Keratinocyte (primary cell): ENCODE measurements around the gene MRPL53. TPM values are rescaled to one million over a fixed set of nuclear protein-coding genes. Genes with fewer than 3 reads are reported as not detected.

Source experiments
- DNase-seq: peaks from one replicate; pipeline ENCODE4 v3.0.0-alpha.2; 2011; ENCODE audit warnings: low read depth, missing footprints, low spot score
- FAIRE-seq: peaks from 2 replicates; lab custom pipeline; 2011; peaks lifted over from hg19 to GRCh38; lab: Jason Lieb, UNC
- H2AFZ ChIP-seq: 2 replicates; pipeline ENCODE4 v1.6.0; 2012; ENCODE audit warnings: low read length, control low read depth, inconsistent platforms; ENCODE audit not compliant: control insufficient read depth
- H3K27ac ChIP-seq: 2 replicates; pipeline ENCODE4 v1.5.1; 2011; ENCODE audit warnings: low read length; ENCODE audit not compliant: control insufficient read depth, insufficient read depth
- H3K27me3 ChIP-seq: 3 replicates; pipeline ENCODE4 v1.6.0; 2011; ENCODE audit warnings: low read length; ENCODE audit not compliant: control insufficient read depth, insufficient read depth; ENCODE audit errors: extremely low read depth
- H3K36me3 ChIP-seq, 2 experiments: 2 replicates in 1 of 2; 3 replicates in 1 of 2; pipeline ENCODE4 v1.5.1; 2011; ENCODE audit warnings: low read length in 2 of 2, mild to moderate bottlenecking in 1 of 2; ENCODE audit not compliant: control insufficient read depth in 2 of 2, insufficient read depth in 2 of 2; ENCODE audit errors: extremely low read depth in 1 of 2
- H3K4me1 ChIP-seq: 3 replicates; pipeline ENCODE4 v1.5.1; 2011; ENCODE audit warnings: low read length; ENCODE audit not compliant: control insufficient read depth, insufficient read depth; ENCODE audit errors: extremely low read depth
- H3K4me2 ChIP-seq: 3 replicates; pipeline ENCODE4 v1.6.0; 2011; ENCODE audit warnings: low read depth, low read length; ENCODE audit not compliant: control insufficient read depth, insufficient read depth; ENCODE audit errors: extremely low read depth
- H3K4me3 ChIP-seq, 3 experiments: fragments of 200-600 bp in 1 of 3; sonication (generic) in 1 of 3; 2 replicates in 2 of 3; 3 replicates in 1 of 3; pipeline ENCODE4 v1.5.1; 2011 to 2016; ENCODE audit warnings: low read length in 3 of 3, mild to moderate bottlenecking in 3 of 3, control low read depth in 2 of 3, inconsistent platforms in 1 of 3, low read depth in 1 of 3, mixed read lengths in 1 of 3, mixed run types in 1 of 3, moderate library complexity in 1 of 3; ENCODE audit not compliant: control insufficient read depth in 2 of 3, insufficient read depth in 2 of 3; ENCODE audit errors: extremely low read depth in 1 of 3
- H3K79me2 ChIP-seq: 2 replicates; pipeline ENCODE4 v1.6.0; 2012; ENCODE audit warnings: low read length; ENCODE audit not compliant: control insufficient read depth, insufficient read depth
- H3K9ac ChIP-seq: 3 replicates; pipeline ENCODE4 v1.6.0; 2011; ENCODE audit warnings: low read length; ENCODE audit not compliant: control insufficient read depth, insufficient read depth; ENCODE audit errors: extremely low read depth
- H3K9me1 ChIP-seq: 3 replicates; pipeline ENCODE4 v1.6.0; 2011; ENCODE audit warnings: low read length; ENCODE audit not compliant: control insufficient read depth, insufficient read depth; ENCODE audit errors: extremely low read depth
- H3K9me3 ChIP-seq: 2 replicates; pipeline ENCODE4 v1.5.1; 2012; ENCODE audit warnings: low read depth, low read length; ENCODE audit not compliant: control insufficient read depth
- H4K20me1 ChIP-seq: 3 replicates; pipeline ENCODE4 v1.6.0; 2011; ENCODE audit warnings: low read length; ENCODE audit not compliant: control insufficient read depth, insufficient read depth; ENCODE audit errors: extremely low read depth
- CTCF ChIP-seq, 3 experiments: IDR thresholded peaks in 1 of 3; conservative IDR thresholded peaks in 1 of 3; optimal IDR thresholded peaks in 1 of 3; 2 replicates in 2 of 3; 3 replicates in 1 of 3; pipeline versions ENCODE3 to v1.5.1; 2011; ENCODE audit warnings: low read length in 3 of 3, mild to moderate bottlenecking in 3 of 3, moderate library complexity in 2 of 3, control low read depth in 1 of 3, inconsistent platforms in 1 of 3; ENCODE audit not compliant: insufficient read depth in 2 of 3; ENCODE audit errors: extremely low read depth in 1 of 3
- EZH2 ChIP-seq: IDR thresholded peaks from one replicate; pipeline ENCODE4 v1.6.1; 2012; ENCODE audit warnings: inconsistent platforms, mild to moderate bottlenecking, low read length, moderate library complexity
- dilution Hi-C: fragments of 300-500 bp; cut with MboI; formaldehyde crosslinking; loops from one replicate; pipeline ENCODE4 v1.7.0; 2020; ENCODE audit warnings: low sequenced_read_pairs; ENCODE audit not compliant: extremely low pct_ligation_motif_present
- polyA plus RNA-seq, 5 experiments: library from polyadenylated mRNA; depleted of rRNA in 3 of 5; stranded (reverse) in 3 of 5; stranded (forward) in 1 of 5; unstranded in 1 of 5; fragments of >200 nt; gene quantifications; 1 replicate in 1 of 5; 2 replicates in 3 of 5; 3 replicates in 1 of 5; pipeline versions ENCODE4 v1.2.1 to v1.2.3, GENCODE V29; 2011 to 2012; ENCODE audit warnings: missing spikeins in 2 of 5, low read depth in 1 of 5, low replicate concordance in 1 of 5

Gene MRPL53
- polyA plus RNA-seq, 1 donor (not counting 4 experiments of a cell fraction or from before 2014, with no cell fraction given) = 31.0 TPM

- peaks cover 45% of the 10 kb centered on the region for H3K27me3 ChIP-seq
- dilution Hi-C loops = no loop called here
- TF ChIP-seq EZH2 (no peak), CTCF (optimal IDR thresholded peaks at IDR 0.05 in 1 of 3, IDR thresholded peaks at IDR 0.05 in 1 of 3, conservative IDR thresholded peaks at IDR 0.05 in 1 of 3; ENCODE audit: extremely low read depth in 1 of 3, insufficient read depth in 2 of 3, low read length in 3 of 3) (no peak)
- no peak overlapping the region for H2AFZ ChIP-seq
- DNase-seq (no peak), FAIRE-seq (no peak)
- no peaks in the 10 kb centered on the region for H3K9me3 ChIP-seq
- no peak overlapping the region for H3K4me3 ChIP-seq
- no peak overlapping the region for H3K27ac ChIP-seq
- no peak overlapping the region for H3K4me2 ChIP-seq
- H3K4me1 ChIP-seq = peaks cover 18% of the 10 kb centered on the region
- H3K9ac ChIP-seq = no peak overlapping the region
- peaks cover 2 to 7% of the 10 kb centered on the region in 2 experiments for H3K36me3 ChIP-seq
- no peaks in the 10 kb centered on the region for H4K20me1 ChIP-seq
- H3K79me2 ChIP-seq = peaks cover 16% of the 10 kb centered on the region
- H3K9me1 ChIP-seq = no peaks in the 10 kb centered on the region
These were observed 37.8 kb upstream of the MRPL53 start for GRCh38 chr2:74510272-74510671.

- H3K9me1 ChIP-seq = no peaks in the 10 kb centered on the region
- TF ChIP-seq CTCF (optimal IDR thresholded peaks at IDR 0.05 in 1 of 3, IDR thresholded peaks at IDR 0.05 in 1 of 3, conservative IDR thresholded peaks at IDR 0.05 in 1 of 3; ENCODE audit: extremely low read depth in 1 of 3, insufficient read depth in 2 of 3, low read length in 3 of 3) (no peak), EZH2 (no peak)
- peaks cover 9 to 10% of the 10 kb centered on the region in 2 experiments for H3K36me3 ChIP-seq
- no peaks in the 10 kb centered on the region for H4K20me1 ChIP-seq
- peak overlapping the region; percentile 76 for H2AFZ ChIP-seq
- dilution Hi-C loops = no loop called here
- H3K9ac ChIP-seq = peak overlapping the region; percentile 99
- H3K4me1 ChIP-seq = peaks cover 25% of the 10 kb centered on the region
- H3K9me3 ChIP-seq = no peaks in the 10 kb centered on the region
- H3K4me3 ChIP-seq = peak overlapping the region; percentile 85 to 88 (median 86)
- peaks cover 22% of the 10 kb centered on the region for H3K27me3 ChIP-seq
- H3K4me2 ChIP-seq = peak overlapping the region; percentile 95
- FAIRE-seq (no peak), DNase-seq (no peak)
- H3K79me2 ChIP-seq = peaks cover 16% of the 10 kb centered on the region
- peak overlapping the region; percentile 96 for H3K27ac ChIP-seq
These were observed 35.5 kb upstream of the MRPL53 start for GRCh38 chr2:74507926-74508520.
